DOHH2 (cell line): Measurements from ENCODE around the gene OR10V1.

ENCODE experiments used
- CTCF ChIP-seq: fragments of 200-600 bp; sonication (generic); IDR thresholded peaks from one replicate; pipeline ENCODE4 v1.5.1; 2014; ENCODE audit warnings: antibody characterized with exemption, mild to moderate bottlenecking, low read depth, low read length; ENCODE audit not compliant: poor library complexity, severe bottlenecking
- EZH2phosphoT487 ChIP-seq: fragments of 200-600 bp; sonication (generic); IDR thresholded peaks from 2 replicates; pipeline ENCODE4 v1.6.1; 2017; ENCODE audit warnings: borderline replicate concordance, mild to moderate bottlenecking, antibody characterized with exemption, low read length, moderate library complexity, mixed read lengths

- TF ChIP-seq CTCF (no peak), EZH2phosphoT487 (no peak)
Measured at GRCh38 chr11:59706518-59707285, 6.9 kb downstream of the OR10V1 start.
